Muscle of arm (tissue), 12 donors: ENCODE results near the gene LCN1. TPM values are rescaled to one million over a fixed set of nuclear protein-coding genes. Genes with fewer than 3 reads are reported as not detected.
"Not testable (repeated sequence)": the region's sequence is repeated elsewhere in the genome, so short reads cannot be mapped to it uniquely, and the experiment has no call there.

Experiments
- DNase-seq: peaks from one replicate; pipeline ENCODE4 v3.0.0-alpha.2; 2013
- polyA plus RNA-seq, 12 donors: library from polyadenylated mRNA; unstranded; fragments of 120-200 nt; gene quantifications; one replicate each; pipeline ENCODE4 v1.2.1, GENCODE V29; 2013; ENCODE audit not compliant: insufficient read length in 12 of 12

LCN1 gene
- polyA plus RNA-seq, 12 donors: 0.57 TPM; not detected in 11

DNA sequence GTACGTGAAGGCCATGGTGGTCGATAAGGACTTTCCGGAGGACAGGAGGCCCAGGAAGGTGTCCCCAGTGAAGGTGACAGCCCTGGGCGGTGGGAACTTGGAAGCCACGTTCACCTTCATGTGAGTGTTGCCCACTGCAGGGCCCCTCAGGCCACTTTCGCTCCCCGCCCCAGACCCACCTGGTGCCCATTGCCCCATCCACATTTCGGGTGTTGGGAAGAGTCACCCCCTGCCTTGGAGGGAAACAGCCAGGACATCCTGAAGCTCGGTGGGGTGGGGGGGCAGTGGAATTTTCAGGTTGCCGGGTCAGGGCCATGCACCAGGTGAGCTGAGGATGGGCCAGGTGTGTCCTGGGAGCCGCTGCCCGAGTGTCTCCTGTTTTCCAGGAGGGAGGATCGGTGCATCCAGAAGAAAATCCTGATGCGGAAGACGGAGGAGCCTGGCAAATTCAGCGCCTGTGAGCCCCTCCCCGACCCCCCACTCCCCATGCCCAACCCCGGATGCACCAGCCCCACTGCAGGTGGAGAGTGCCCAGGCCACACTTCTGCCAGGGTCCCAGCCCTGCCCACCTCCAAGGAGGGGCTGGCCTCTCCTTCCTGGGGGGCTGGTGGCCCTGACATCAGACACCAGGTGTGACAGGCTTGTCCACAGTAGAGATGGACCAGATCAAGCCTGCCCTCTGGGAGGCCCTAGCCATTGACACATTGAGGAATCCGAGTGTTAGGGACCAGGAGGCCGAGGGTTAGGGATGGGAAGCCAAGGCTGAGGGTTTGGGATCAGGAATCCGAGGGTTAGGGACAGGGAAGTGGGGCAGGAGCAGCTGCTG lies 25.8 kb downstream of the LCN1 start:
- not testable (repeated sequence) for DNase-seq

DNA sequence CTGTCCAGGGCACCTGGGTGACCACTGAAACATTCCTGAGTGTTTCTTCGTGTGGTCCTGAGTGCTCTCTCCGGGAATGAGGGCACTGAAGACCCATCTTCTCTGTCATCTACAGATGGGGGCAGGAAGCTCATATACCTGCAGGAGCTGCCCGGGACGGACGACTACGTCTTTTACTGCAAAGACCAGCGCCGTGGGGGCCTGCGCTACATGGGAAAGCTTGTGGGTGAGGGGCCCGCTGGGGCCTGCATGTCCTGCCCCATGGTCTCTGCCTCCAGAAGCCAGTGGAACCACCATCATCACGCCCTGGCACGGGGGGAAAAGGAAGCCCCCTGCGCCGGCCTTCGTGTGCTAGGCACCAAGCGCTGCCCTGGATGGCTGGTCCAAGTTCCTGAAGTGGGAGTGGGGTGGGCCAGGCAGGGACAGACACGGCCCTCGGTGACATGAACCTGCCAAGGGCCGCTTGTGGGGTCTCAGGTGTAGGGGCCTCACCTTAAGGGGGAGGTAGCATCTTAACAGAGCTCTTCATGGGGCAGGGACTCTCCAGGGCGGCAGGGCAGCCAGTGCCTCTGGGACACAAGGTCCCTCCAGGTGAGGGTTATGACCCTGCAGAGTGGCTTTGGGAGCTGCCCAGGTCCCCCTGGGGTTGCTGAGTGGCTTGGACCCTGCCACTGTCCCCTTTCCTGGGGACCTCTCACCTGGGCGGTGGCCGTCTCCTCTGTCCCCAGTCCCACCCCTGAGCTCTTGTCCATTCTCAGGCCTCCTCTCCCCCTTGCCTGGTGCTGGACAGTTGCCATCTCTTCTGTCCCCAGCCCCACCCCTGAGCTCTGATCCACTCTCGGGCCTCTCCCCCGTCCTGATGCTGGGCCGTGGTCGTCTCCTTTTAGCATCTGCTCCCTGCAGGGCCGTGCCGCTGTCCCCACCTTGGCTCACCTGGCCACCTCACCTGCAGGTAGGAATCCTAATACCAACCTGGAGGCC lies 26.8 kb downstream of the LCN1 start:
- no peak for DNase-seq

DNA sequence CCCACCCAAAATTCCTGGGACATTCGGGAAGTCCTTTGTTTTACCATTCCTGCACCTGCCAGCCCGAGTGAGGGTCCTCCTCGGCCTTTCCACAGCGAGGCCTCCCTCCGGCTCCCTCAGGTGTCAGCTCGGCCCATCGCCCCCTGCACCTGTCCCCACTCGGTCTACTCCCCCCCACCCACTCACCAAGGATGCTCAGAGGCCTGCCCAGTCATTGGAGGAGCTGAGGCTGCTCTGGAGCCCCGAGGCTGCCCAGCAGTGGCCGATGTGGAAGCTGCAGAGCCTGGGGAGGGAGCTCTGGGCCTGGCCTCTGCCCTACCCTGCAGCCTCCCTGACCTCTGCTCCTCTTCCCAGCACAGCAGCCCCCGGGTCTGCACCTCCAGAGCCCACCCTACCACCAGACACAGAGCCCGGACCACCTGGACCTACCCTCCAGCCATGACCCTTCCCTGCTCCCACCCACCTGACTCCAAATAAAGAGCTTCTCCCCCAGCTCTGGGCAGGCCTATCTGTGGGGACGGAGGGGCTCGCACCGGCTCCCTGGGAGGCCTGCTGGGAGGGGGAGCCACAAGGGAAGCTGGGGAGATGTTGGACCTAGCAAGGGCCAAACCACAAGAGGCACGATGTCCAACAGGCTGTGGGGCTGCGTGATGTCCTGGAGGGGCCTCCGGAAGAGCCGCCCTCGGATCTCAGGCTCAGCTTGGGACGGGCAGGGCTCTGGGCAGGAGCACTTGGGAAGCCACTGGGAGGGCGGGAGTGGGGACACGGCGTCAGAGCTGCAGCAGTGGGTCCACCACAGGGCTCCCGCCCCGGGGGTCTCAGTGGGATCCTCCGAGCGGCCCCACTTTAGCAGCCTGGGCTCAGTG lies 28.5 kb downstream of the LCN1 start:
- not testable (repeated sequence) for DNase-seq

DNA sequence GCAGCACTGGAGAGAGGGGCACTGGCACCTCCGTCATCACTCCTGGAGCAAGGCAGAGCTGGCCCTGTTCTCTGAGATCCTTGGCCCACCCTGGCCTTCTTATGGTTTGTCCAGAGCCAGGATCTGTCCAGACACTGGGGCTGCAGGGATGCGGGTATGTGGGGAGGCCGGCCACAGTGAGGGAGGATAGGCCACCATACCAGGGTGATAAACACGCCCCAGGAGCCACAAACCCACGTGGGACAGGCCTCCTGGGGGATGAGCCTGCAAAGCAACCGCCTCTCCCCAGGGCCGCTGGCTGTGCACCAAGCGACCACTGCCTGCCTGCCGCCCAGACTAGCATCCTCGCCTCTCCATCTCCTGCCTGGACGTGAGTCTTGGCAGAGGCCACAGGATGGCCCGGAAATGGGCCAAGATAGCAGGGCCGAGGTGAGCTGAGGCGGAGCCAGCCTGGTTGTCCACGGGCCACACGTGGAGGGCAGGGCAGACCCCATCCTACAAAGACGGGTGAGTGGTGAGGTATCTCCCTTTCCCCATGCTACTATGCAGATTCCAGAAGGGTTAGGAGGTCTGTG lies 29.2 kb downstream of the LCN1 start:
- DNase-seq: no peak

DNA sequence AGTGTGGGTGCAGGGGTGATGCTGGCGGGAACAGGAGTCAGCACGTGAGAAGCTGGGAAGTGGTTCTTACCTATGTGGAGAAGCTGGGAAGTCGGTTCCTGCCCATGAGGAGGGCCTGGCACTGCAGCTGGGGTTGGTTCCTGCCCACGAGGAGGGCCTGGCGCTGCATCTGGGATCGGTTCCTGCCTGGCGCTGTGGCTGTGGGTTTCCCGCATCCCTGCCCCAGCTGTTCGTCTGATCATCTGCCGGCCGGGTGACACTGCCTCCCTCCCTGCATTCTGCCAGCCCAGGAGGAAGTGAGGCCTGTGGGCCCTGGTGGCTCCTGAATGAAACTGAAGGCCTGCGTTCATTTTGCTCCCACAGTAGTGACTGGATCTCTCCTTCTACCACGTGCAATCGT lies 29.8 kb downstream of the LCN1 start:
- DNase-seq: no peak

DNA sequence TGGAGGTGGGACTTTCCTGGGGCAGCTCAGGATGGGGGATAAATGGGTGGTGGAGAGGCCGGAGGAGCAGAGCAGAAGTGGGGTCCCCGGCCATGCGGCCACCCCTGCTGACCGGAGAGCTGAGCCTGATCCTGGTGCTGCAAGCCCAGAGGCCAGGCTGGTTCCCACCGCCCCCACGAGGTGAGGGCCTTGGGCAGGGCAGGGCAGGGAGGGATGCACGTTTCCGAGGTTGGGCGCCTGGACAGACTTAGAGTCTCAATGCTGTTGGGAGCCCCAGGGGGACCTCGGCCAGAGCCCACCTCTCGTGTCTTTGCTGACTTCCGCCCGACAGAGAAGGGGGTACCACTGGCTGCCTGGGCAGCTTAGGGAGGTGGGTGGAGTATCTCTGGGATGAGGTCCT lies 30.2 kb downstream of the LCN1 start:
- DNase-seq: no peak

DNA sequence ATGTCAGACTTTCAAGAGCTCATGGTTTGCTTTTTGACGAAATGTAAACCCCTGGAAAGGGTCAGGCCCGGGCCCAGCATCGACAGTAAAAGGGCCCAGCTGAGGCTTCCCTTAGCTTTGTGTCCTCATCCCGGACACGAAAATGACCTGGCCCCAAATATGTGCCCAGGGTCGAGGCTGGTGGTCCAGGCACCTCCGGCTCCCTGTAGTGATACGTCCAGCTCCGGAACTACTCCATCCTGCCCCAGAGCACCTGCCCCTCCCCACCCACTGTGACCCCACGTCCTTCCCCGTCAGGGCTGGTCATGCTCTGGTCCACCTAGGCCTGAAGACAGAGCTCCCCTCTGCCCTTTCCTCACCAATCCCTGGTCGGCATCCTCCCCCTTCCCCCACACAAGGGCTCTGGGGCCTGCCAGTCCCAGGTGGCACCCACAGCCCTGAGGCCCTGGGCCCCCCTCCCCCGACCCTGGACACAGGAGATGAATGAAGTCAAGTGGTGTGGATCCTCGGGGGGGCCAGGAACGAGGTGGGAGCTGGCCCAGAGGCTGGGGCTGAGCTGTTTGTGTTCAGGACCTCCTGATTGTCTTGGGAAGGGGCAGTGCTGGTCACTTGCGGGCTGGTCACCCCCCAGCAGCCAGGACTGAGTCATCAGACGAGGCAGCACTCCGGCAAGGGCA lies 30.9 kb downstream of the LCN1 start:
- DNase-seq: no peak

DNA sequence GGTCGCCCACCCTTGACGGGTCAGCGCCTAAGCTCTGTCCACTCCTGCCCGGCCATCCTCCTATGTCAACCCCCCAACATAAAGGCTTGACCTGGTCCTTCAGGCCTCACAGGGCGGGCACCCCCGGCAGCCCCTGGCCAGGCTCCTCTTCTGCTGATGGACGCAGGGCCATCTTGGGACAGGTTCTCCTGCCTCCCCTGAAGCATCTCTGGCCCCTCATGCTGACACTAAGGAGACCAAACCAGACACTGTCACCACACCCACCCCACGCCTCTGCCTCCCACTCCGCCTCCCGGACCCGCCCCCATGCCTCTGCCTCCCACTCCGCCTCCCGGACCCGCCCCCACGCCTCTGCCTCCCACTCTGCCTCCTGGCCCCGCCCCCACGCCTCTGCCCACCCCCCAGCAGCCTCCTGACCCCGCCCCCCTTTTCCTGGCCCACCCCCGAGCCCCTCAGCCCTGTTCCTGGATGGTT lies 31.5 kb downstream of the LCN1 start:
- DNase-seq: no peak

DNA sequence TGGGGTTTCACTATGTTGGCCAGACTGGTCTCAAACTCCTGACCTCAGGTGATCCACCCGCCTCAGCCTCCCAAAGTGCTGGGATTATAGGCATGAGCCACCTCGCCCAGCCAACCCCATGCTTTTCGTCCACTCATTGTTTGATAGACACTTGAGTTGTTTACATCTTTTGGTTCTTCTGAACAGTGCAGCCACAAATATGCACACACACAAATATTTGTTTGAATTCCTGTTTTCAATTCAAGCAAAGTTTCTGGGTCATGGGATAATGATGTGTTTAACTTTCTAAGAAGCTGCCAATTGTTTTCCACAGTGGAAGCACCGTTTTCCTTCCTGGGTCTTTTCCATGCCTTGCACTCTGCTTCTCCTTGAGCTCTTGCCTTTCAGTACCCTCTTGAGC lies 33.5 kb downstream of the LCN1 start:
- DNase-seq: no peak

DNA sequence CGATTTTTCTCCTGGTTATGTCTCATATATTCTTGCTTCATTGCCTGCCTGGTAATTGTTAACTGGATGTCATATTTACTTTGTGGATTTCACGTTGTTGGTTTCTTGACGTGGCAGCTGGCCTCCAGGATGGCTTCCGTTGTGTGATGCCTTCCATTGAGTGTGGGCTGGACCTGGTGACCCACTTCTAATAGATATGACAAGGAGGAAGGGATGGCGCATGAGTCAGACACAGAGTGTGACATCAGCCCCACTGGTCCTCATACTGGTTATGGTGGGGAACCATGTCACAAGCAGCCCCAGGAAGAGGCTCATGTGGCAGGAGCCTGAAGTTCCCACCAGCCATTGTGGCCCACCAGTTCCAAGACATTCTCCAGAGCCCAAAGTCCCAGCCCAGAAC lies 34.0 kb downstream of the LCN1 start:
- DNase-seq: no peak

DNA sequence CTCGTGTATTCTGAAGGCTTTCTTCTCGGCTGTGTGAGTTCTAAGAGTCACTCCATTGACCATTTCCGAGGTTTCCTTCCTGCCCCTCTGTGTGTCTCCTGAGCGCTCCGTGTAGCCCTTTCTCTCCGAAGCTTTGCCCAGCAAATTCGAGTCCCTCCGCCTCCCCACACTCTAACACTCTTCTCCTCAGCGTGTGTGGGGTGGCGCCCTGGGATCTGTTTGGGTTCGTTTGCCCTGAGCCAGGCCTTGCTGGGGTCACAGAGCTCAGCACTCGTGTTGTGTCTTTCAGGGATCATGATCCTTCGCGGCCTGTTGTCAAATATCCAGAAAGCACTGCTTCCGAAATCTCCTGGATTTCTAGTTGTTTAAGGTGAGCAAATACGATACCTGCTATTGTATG lies 34.7 kb downstream of the LCN1 start:
- DNase-seq: no peak

DNA sequence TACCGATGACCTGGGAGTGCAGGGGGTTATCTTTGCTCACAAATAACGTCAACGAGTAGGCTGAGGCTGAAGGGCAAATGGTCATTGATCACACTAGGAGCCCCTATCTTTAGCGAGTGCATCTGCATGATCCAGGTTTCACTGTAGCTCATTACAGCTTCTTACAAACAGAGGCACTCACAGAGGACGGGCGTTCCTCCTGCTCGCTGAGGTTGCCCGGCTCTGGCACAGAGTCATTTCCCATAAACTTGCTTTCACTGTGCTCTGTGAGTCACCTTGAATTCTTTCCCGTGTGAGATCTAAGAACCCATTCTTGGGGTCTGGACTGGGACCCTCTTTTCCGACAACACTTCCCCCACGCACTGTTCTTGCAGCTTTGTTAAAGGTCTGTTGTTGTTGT lies 38.4 kb downstream of the LCN1 start:
- no peak for DNase-seq

DNA sequence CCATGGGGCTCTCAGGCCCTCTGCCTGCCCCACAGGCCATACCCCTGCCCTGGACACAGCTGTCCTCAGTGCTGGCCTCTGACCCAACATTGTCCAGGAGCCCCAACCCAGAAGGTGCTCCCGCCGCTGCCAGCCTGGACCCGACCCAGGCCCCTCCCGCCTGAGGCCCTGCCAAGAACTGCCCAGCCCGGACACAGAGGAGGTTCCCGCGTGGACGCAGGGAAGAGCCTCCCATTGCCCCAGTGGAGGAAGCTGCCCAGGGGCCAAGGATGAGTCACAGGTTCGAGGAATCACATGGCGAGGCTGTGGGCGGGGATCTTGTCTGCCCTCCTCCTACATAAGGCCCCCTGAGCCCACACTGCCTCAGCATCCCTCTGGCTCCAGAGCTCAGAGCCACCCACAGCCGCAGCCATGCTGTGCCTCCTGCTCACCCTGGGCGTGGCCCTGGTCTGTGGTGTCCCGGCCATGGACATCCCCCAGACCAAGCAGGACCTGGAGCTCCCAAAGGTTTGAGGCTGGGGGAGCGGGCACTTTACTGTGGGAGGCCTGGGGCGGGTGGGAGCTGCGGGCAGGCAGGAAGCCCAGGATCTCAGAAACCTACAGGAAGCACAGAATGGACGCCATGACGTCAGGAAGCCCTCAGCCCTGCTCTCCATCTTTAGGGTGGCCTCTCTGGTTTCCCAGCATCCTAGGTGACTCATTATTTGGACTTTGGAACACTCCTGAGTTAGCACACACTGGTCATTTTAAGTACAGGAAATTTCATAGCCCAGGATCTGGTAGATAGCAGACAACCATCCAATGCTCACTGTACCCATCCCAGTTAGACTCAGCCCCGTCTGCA lies 40.4 kb downstream of the LCN1 start, which contains the start of gene PAEP:
Gene PAEP, plus strand, starts transcription at position 366 of the 844 bp plus-strand sequence.
- DNase-seq: no peak

DNA sequence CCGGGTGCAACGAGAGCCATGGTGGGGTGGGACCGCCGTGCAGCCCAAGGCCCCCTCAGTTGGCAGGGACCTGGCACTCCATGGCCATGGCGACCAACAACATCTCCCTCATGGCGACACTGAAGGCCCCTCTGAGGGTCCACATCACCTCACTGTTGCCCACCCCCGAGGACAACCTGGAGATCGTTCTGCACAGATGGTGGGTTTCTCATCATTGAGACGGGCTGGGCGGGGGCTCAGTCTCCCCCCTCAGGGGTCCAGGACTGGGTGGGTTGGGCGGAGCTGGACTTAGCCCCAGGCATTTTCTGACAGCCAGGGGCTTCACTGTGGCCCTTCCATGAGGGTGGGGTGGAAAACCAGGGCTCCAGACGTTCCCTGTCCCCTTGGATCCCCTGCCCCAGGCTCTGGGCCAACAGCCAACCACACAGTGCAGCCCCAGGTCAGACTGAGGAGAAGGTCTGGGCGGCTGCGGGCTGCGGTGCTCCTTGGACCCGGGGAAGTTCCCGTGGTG lies 41.0 kb downstream of the LCN1 start:
- no peak for DNase-seq

DNA sequence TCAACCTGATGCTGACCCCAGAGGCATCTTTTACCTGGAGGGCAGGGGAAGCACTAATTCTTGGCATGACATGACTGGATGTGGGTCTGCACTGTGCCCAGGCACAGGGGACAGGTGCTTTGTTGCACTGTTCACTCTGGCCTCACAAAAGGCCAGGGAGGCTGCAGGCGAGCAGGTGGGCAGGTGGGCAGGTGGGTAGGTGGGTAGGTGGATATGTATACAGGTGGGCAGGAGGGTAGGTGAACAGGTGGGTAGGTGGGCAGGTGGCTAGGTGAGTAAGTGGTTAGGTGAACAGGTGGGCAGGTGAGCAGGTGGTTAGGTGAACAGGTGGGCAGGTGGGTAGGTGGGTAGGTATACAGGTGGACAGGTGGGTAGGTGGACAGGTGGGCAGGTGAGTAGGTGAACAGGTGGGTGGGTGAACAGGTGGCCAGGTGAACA lies 41.8 kb downstream of the LCN1 start:
- DNase-seq: no peak

DNA sequence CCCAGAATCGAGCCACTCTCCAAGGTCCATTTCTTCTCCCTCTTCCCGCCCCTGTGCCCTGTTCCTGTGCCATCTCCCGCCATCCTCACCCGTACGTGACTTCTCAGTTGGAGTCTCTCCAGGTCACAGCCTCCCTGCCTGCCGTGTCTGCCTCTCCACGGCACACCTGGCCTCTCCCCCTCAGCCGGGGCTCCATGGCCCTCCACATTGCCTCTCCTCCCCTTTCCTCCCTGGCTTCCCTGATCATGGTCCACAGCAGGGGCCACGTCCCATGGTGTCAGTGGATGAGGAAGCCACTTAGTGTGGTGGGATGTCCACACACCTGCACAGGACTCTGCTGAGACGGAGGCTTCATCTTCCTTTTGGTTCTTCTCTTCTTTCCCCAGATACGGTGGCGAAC lies 42.6 kb downstream of the LCN1 start:
- DNase-seq: no peak

DNA sequence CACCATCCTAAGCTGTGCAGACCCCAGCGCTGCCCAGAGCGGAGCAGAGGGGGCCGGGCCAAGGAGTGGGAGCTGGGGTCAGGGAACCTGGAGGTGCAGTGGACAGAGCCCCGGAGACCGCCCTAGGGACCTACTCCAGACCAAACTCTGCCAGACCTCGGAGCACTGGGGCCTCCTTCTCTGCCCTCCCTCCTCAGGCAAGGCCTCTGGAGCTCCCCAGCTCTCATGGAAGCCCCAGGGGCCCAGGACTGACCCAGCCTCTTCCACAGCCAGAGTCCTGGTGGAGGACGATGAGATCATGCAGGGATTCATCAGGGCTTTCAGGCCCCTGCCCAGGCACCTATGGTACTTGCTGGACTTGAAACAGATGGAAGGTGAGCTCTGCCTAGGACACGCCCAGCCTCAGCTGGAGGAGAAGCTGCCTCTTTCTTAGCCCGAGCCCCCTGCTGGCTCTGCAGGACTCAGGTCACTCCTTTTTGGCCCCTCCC lies 43.9 kb downstream of the LCN1 start:
- DNase-seq: no peak

DNA sequence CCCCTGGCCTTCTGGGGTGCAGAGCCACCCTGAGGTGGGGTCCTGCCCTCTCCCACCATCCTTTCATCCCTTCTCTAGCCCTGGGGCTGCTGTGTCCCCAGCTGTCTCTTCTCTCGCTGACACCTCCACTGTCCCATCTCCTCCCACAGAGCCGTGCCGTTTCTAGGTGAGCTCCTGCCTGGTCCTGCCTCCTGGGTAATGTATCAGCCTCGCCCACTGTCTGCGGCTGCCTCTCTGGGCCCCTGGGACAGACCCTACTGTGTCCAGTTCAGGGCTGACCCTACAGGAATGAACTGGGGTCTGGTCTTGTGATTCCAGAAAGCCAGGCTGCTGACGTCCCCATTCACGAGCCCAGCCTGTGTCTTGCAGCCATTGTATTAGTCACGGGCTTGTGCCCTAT lies 44.4 kb downstream of the LCN1 start:
- no peak for DNase-seq

DNA sequence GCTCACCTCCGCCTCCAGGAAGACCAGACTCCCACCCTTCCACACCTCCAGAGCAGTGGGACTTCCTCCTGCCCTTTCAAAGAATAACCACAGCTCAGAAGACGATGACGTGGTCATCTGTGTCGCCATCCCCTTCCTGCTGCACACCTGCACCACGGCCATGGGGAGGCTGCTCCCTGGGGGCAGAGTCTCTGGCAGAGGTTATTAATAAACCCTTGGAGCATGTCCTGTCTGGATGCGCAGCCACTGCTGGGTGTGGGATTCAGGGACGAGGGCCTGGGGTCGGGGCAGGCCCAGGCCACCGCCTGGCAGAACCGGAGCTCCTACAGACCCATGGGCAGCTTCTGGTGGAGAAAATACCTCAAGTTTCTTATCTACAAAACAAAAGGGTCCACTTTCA lies 45.3 kb downstream of the LCN1 start:
- no peak for DNase-seq
